HG03064 (cell line): Measurements from ENCODE around the gene POLR1A.

Experiments
- ATAC-seq: cut with Tn5 transposase; IDR thresholded peaks from one replicate; pipeline ENCODE4 v1.9.1; 2021; ENCODE audit warnings: low read depth; ENCODE audit not compliant: unreplicated experiment

POLR1A gene

DNA sequence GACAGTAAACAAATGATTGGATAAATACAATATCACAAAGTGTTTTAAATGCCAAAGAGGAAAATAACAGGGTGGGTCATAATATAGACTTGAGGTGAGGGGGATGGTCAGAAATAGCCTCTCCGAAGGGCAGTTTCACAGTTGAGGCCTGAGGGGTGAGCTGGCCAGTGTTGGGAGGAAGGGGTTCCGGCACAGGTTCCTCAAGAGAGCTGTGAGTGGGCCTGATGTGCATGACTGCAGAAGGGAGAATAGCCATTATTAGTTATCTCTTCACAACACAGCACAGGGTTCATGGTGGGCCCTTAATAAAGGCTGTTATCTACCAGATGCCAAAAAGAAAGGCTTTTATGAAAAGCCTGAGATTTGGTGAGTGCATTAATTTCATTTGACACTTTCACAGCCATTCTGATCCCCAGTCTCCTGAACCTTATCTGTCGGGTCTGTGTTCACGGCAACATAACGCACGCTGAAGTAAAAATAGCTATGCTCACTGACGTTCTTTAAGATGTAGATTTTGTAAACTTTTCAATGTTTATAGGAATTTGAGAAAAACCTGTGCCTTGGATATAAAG is 39.6 kb downstream of the POLR1A start:
- no peak for ATAC-seq

- ATAC-seq: no peak
Measured at GRCh38 chr2:86065512-86065911, 40.2 kb downstream of the POLR1A start.

DNA sequence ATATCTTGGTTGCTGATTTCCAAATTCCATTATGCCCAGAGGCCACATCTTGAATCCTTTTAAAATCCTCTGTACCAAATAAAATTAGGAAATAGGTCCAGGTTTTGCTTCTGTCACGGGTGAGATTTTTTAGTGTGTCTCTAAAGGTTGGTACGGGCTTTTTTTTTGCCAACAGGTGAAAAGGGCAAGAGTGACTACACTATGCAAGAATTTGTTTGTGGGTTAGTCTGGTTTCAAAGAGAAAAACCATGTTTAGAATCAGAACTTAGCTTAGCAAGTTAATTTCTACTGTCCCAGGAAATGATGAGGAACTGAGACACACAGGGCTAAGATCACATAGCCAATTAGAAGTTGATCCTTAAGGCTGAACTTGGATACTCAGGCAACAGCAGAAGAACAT is 41.7 kb downstream of the POLR1A start:
- ATAC-seq: no peak

GRCh38 chr2:86062043-86062442 is 43.6 kb downstream of the POLR1A start:
- ATAC-seq: no peak

- ATAC-seq: no peak
Measured at GRCh38 chr2:86056590-86057331, 48.9 kb downstream of the POLR1A start.

DNA sequence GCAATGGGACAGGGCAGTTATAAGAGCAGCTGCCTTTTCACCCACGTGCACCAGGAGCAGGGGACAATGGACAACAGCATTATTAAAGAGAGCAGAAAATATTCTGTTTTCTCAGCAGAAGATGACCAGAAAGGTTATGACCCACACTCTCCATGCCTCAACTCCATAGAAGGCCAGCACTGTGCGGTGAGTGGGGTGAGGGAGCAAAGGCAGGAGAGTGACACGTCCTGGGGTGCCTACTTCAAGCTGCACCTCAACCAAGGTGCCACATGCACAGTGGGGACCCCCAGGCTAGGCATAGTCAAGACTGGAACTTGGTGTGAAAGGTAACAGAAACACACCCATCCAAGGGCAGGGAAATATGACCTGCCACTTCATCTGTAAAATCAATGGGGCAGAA is 50.4 kb downstream of the POLR1A start:
- no peak for ATAC-seq

DNA sequence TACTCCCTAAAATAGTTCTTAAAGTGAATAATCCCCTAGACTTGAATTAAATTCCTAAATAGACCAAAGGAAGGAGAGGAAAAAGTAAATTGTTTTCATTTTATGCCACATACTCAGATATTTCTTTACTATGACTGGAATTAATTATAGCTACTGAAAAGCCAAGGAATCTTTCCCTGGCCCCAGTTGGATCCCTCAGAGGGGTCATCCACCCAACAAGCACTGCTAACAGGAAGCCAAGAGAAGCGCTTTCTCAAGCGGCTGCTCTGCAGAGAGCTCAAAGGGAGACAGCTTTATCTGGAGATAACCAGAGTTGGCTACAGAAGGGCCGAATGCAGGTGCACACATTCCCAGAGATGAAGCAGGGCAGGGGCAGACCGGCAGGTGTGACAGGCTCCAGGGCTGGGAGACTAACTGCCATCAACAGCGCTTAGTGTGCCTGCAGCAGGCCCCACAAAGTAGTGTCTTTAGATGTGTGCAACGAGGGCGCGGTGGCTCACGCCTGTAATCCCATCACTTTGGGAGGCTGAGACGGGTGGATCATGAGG is 51.1 kb downstream of the POLR1A start:
- no peak for ATAC-seq

DNA sequence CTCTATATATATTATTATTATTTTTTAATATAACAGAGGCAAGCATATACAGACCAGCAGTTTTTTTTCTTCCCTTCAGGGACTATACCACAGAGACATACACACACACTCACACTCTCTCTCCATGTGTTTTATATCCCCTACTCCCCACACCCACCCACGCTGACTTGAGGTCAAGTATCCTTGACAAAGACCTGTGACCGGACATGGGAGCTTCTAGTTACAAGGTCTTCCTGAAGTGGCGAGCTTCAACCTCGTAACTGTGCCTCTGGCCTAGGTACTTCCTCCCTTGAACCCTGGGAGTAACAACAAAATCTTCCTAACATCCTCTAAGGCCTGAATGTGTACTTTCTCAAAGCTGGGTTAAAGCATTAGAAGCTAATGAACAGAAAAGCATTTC is 52.5 kb downstream of the POLR1A start:
- ATAC-seq: no peak

DNA sequence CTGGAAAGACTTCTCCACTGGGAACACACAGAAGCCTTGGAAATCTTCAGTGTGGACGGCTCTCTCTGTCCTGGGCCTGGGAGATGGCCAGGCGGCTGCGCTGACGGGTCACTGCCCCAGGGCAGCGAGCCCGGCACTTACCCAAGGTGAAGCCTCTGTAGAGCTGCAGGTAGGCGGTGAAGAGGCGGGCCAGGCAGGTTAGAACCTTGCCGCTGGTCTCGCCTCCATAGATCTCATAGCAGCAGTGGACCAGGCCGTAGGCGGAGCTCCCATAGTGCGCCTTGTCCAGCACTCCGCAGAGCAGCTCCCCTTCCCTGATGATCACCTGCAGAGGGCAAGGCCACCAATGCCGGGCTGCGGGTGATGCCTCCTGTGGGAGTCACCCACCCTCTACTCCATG is 53.0 kb downstream of the POLR1A start:
- no peak for ATAC-seq

DNA sequence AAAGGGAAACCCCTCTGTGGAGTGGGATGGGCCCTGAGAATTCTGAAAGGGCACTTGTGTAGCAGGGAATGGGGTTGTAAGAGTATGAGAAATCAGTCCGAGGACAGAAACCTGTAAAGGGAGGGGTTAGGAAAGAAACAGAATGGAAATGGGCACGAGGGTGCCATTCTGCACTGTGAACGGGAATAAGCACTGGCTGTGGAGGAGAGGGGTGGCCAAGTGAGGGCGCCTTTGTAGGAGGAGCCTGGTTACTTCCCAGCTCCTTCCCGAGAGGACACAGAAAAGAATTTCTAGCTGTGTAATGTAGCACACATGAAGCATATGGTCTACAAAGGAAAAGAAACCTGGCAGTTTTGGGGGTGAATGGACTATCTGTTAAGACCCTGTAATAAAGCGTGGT is 53.4 kb downstream of the POLR1A start:
- ATAC-seq: no peak

DNA sequence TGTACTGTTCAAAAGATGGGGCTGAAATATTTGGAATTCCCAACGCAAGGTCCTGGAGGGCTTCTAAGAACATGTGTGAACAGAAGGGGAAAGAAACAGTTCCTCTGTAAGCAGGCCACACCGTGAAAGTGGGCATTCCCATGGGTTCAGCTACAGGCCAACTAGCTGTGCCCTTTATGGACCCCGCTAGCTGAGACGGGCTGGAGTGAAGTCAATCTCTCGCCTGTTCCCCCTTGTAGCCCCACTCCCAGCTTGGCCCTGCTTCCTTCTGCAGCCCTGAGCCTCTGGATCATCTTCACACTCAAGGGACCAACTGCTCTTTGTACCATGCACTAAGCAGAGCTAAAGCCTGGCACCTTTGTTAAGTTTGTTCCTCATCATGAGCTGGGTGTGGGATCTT is 55.4 kb downstream of the POLR1A start:
- ATAC-seq: no peak

GRCh38 chr2:86049529-86049928 is 56.2 kb downstream of the POLR1A start:
- ATAC-seq: no peak

GRCh38 chr2:86048888-86049287 is 56.8 kb downstream of the POLR1A start:
- ATAC-seq: no peak

GRCh38 chr2:86048383-86048701 is 57.3 kb downstream of the POLR1A start:
- ATAC-seq: no peak

GRCh38 chr2:86047575-86048382 is 57.9 kb downstream of the POLR1A start:
- ATAC-seq: no peak

DNA sequence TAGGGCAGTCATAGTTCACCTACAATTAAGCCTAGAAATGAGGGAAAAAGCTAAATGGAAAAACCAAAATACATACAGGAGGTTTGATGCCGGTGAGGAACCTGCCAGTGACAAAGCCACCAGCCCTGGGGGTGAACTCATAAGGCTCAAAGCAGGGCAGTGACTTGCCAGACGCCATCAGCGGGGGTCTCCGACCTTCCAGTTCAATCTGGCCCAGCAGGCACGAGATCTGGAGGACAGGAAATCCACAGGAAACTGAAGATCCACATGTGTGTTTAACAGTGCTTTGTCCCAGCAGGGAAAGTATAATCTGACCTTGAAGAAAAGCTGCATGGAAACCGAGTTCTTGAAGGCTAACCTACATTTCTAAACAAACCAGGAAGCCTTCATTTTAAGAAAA is 60.1 kb downstream of the POLR1A start:
- ATAC-seq: no peak

GRCh38 chr2:86044614-86045013 is 61.1 kb downstream of the POLR1A start:
- no peak for ATAC-seq

DNA sequence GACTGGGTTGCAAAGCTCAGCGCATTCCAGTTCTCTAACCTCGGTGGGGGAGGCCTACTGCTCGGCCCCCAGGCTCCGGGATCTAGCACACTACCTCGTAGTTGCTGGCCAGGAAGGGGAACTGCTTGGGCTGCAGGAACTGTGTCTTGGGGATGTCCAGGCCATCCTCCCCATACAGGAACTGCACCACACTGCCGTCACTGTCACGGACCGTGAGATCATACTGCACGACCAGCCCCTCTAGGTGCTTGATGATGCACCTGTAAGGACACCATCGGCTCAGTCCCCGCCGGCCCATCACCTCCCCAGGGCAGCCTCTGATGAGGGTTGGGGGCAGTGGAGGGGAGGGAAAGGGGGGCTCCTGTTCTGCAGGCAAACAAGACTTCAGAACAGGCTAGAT is 61.6 kb downstream of the POLR1A start:
- ATAC-seq: no peak

GRCh38 chr2:86042256-86043168 is 63.2 kb downstream of the POLR1A start:
- no peak for ATAC-seq

DNA sequence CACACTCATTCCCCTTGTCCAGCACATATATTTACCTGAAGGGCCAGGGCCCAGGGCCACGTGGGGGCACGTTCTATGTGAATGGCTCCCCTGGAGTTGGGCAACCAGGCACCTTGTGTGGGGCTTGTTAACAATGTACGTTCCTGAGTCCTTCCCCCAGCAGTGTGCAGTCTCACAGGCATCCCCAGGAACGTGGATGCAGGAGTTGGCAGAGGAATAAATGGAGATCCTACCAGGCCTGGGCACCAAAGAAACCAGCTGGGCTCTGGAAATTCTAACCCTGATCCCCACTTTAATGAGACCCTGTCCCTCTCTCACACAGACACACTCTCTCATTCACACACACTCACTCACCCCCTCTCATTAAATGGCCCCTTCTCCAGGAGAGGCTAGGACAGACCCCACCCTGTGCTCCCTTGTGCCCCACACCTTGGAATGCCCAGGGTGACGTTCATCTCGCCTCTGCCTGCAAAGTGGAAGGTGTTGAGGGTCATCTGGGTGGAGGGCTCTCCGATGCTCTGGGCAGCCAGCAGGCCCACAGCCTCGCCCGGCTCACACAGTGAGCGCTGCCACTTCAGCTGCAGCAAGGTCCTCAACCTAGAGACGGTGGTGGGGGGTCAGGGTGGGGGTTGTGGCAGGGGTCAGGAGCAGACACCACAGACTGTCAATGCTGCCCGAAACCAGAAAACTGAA is 65.6 kb downstream of the POLR1A start:
- ATAC-seq: no peak
